Stimulated activated effector memory CD8-positive, alpha-beta T cell treated with anti-CD3 and anti-CD28 coated beads, Interleukin-12 subunit alpha, Interleukin-12 subunit beta, amount 100 ng/mL, for 72 hours (primary cell): ENCODE measurements around the gene HNRNPR.
"Not testable (repeated sequence)": the region's sequence is repeated elsewhere in the genome, so short reads cannot be mapped to it uniquely, and the experiment has no call there.

Experiments used
- ATAC-seq: fragments of 150-1000 bp; cut with Tn5 transposase; 2 replicates; pipeline ENCODE4 v1.10.0; 2021
- DNase-seq, 2 donors: peaks; one replicate each; pipeline ENCODE4 v3.0.0; 2021 to 2022; ENCODE audit warnings: low spot score in 2 of 2
- H3K27ac Mint-ChIP-seq: one replicate; pipeline ENCODE4 v1.8.0; 2022; ENCODE audit warnings: mild to moderate bottlenecking, mixed read lengths
- H3K36me3 Mint-ChIP-seq: one replicate; pipeline ENCODE4 v1.8.0; 2022; ENCODE audit warnings: mild to moderate bottlenecking, mixed read lengths
- H3K4me1 Mint-ChIP-seq: one replicate; pipeline ENCODE4 v1.8.0; 2022; ENCODE audit warnings: mixed read lengths
- H3K4me3 Mint-ChIP-seq: one replicate; pipeline ENCODE4 v1.8.0; 2022; ENCODE audit warnings: mild to moderate bottlenecking, mixed read lengths
- H3K9me3 Mint-ChIP-seq: one replicate; pipeline ENCODE4 v1.8.0; 2022; ENCODE audit warnings: mixed read lengths

HNRNPR gene

DNA sequence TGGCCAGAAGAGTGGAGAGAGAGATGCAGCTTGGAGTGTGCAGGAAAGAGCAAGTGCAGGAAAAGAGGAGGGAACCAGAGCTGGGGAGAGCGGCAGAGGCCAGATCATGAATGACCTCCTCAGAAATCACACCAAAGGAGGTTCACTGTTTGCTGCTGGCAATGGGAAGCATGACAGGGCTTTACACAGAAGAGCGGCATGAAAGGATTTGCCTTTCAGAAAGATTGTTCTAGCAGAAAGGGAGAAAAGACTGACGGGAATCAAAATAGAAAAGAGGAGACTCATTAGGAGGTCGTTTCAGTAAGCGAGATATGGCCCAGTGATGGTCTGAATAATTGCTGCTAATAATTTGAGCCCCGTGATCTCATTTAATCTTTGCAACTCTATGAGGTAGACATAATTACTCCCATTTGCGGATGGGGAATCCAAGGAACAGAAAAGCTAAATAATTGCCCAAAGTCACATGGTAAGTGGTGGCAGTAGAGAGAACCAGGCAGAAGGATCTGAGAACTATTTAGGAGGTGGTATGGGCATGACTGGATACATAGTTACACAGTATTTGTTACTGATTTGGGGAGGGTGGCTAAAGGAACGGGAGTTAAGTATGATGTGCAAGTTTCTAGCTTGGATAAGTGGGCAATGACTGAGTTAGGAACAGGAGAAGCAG lies 12.5 kb upstream of the HNRNPR start:
- DNase-seq (no peak), ATAC-seq (no peak)
- peaks cover 11% of the 10 kb centered on the region for H3K36me3 Mint-ChIP-seq
- no peak overlapping the region for H3K4me3 Mint-ChIP-seq
- H3K9me3 Mint-ChIP-seq, result peaks cover 17% of the 10 kb centered on the region
- H3K4me1 Mint-ChIP-seq, result peaks cover 7% of the 10 kb centered on the region
- H3K27ac Mint-ChIP-seq, result no peak overlapping the region

GRCh38 chr1:23354245-23354644 lies 10.2 kb upstream of the HNRNPR start:
- no peaks in the 10 kb centered on the region for H3K36me3 Mint-ChIP-seq
- DNase-seq (no peak), ATAC-seq (peak; percentile 39)
- H3K27ac Mint-ChIP-seq, result no peak overlapping the region
- peaks cover 3% of the 10 kb centered on the region for H3K9me3 Mint-ChIP-seq
- H3K4me1 Mint-ChIP-seq, result peaks cover 7% of the 10 kb centered on the region
- H3K4me3 Mint-ChIP-seq, result no peak overlapping the region

DNA sequence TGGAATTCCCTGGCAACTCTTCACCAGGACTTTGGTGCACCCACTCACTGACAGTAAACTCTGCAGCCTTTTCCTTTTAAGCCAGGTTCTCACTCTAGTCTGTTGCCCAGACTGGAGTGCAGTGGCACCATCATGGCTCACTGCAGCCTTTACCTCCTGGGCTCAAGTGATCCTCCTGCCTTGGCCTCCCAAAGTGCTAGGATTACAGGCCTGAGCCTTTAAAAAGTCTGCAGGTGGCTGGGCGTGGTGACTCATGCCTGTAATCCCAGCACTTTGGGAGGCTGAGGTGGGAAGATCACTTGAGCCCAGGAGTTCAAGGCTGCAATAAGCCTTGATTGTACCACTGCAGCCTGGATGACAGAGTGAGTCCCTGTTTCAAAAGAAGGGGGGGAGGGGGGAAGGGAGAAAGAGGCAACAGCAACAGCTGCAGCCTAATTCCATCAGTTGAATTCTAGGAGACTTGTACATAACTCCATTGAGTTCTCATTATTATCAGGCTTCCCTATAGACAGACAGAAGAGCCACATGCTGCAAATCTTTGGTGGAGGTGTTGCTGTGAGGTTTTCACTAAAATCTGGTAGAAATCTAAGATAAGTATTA lies 8.1 kb upstream of the HNRNPR start:
- no peak overlapping the region for H3K4me3 Mint-ChIP-seq
- peaks cover 7% of the 10 kb centered on the region for H3K4me1 Mint-ChIP-seq
- H3K9me3 Mint-ChIP-seq, result no peaks in the 10 kb centered on the region
- no peak for DNase-seq
- no peak overlapping the region for H3K27ac Mint-ChIP-seq
- ATAC-seq, result no peak
- H3K36me3 Mint-ChIP-seq, result no peaks in the 10 kb centered on the region

DNA sequence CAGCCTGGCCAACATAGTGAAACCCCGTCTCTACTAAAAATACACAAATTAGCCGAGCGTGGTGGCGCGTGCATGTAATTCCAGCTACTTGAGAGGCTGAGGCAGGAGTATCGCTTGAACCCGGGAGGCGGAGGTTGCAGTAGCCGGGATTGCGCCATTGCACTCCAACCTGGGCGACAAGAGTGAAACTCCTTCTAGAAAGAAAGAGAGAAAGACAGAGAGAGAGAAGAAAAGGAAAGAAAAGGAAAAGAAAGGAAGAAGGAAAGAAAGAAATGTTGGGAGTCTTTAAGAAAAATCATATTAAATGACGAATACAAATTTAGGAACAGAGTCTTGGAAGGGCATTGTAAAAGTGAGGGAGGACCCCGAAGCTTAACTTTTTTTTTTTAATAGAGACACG lies 1.8 kb upstream of the HNRNPR start:
- H3K4me1 Mint-ChIP-seq, result peaks cover 27% of the 10 kb centered on the region

DNA sequence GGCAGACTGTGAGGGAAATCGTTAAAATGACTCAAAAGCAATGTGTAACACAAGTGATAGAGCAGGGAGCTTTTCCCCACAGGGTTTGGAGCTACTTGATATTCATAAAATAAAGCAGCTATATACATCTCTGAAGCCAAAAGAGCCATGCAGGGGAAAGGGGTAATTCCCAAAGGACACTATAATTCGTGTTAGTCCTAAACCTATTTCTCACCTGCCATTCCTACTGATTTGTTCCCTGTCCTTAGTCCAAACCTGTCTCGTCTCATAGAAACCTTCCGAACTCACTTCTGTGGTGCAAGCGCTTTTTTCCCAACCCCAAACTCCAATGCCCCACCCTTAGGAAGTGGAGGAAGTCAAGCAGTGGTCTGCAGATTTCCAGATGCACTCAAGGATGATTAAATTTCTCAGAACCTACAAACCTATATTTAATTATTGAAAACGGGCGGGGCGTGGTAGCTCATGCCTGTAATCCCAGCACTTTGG lies 946 bp upstream of the HNRNPR start:
- DNase-seq (no peak), ATAC-seq (no peak)
- H3K9me3 Mint-ChIP-seq, result no peaks in the 10 kb centered on the region
- peak overlapping the region; percentile 99 for H3K27ac Mint-ChIP-seq
- H3K4me1 Mint-ChIP-seq, result peaks cover 36% of the 10 kb centered on the region
- H3K4me3 Mint-ChIP-seq, result peak overlapping the region; percentile 92
- peaks cover 44% of the 10 kb centered on the region for H3K36me3 Mint-ChIP-seq

More for the DNA sequence above, 1.8 kb upstream of the HNRNPR start:
- ATAC-seq (no peak), DNase-seq (no peak)
- Mint-ChIP-seq H3K4me3 (peak overlapping the region; percentile 92), H3K9me3 (no peaks in the 10 kb centered on the region), H3K27ac (no peak overlapping the region), H3K36me3 (peaks cover 35% of the 10 kb centered on the region)

DNA sequence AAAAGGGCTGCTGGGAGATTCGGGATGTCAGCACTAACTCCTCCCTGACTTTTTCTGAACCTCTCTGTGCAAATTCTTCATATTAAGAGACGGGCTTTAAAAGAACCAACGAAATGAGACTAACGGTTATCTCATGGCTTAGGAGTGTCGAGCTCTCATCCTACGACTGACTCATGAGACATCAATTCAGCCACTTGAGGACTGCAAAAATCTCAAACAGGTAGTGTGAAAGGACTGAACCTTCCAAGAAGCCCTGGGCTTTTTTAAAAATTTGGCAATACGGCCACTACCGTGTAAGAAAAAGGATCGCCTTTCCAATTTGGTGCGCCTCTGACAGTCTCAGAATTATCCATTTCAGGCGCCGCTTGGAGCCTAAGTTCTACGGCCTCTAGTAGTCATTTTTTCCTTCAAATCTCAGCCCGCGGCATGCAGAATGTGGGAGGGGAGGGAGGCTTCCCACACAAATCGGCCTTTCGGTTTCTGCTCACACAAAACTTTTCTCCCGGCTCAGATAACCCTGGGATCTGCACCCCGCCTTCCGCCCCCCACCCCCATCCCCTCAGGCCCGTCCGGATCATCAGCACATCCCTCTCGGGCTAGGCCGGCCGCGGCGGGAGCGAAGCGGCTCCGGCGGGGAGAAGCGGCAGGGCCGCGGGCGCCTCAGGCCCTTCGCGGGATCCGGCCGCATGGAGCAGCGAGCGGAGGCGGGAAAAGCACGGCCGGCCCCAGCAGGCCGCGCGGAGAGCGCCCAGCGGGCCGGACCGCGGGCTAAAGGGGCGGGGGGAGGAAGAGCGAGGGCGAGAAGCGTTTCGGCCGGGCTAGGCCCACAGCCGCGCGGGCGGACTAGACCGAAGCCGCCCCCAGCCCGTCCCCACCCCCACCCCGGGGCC lies 618 bp downstream of the HNRNPR start:
- Mint-ChIP-seq H3K9me3 (no peaks in the 10 kb centered on the region), H3K27ac (peak overlapping the region; percentile 99), H3K36me3 (peaks cover 60% of the 10 kb centered on the region), H3K4me1 (peaks cover 49% of the 10 kb centered on the region), H3K4me3 (peak overlapping the region; percentile 92)
- ATAC-seq (peak; percentile 23), DNase-seq (peak; percentile 41 to 76)

DNA sequence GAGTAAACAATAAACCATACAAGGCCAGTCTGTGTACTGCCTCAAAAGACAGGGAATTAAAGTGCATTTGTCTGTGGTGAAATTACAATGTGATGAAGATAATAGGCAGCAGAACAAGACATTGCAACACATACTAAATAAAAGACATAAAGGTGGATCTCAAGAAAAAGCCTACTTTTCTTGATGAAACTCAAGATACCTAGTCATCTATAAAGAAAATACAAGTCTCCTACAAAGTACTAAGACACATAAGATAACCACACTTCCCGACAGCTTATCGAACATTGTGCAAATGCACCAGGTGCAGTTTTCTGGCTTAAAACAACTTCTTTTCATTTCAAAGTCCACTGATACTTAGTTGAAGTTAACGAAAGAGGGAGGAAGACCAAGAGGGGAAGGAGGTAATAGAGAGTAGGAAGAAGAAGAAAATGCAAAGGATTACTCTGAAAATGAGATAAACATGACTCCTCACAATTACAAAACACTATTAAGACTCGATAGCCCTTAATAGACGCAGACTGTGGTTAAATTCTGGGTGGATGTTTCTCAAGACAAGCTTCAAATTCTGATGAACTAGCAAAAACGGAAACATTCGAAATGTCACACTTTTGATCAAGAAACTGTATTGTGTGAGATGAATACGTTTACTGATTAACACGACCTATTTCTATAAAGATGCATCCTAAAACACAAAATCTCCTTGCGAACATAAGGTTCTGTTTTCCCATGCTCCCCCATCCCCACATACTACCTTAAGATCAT lies 2.0 kb downstream of the HNRNPR start:
- no peak for DNase-seq
- H3K9me3 Mint-ChIP-seq, result no peaks in the 10 kb centered on the region
- H3K4me1 Mint-ChIP-seq, result peaks cover 52% of the 10 kb centered on the region
- peak overlapping the region; percentile 99 for H3K27ac Mint-ChIP-seq
- no peak for ATAC-seq
- peaks cover 74% of the 10 kb centered on the region for H3K36me3 Mint-ChIP-seq
- peak overlapping the region; percentile 92 for H3K4me3 Mint-ChIP-seq

DNA sequence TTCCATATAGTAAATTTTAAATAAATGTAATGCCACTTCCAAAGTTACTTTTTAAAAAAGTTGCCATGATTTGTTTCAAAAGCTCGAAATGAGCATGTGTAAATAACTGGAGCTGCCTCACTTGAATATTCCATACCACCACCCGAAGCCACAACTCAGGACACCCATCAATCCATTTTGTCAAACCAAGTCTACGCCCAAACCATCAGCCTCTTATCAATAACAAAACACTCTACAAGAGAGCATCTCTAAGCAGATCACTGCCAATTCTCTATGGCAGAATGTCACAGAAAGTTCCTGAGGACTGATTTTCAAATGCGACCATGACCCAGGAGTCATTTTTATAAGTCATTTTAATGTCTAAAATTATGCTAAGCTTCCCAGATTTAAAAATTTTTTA lies 4.5 kb downstream of the HNRNPR start:
- ATAC-seq (no peak), DNase-seq (no peak)
- peaks cover 45% of the 10 kb centered on the region for H3K4me1 Mint-ChIP-seq
- peak overlapping the region; percentile 92 for H3K4me3 Mint-ChIP-seq
- peak overlapping the region; percentile 2 for H3K27ac Mint-ChIP-seq
- no peaks in the 10 kb centered on the region for H3K9me3 Mint-ChIP-seq
- peaks cover 95% of the 10 kb centered on the region for H3K36me3 Mint-ChIP-seq

- no peak for ATAC-seq
- no peak for DNase-seq
- Mint-ChIP-seq H3K4me1 (peaks cover 44% of the 10 kb centered on the region), H3K9me3 (no peaks in the 10 kb centered on the region), H3K36me3 (peaks cover 98% of the 10 kb centered on the region), H3K27ac (no peak overlapping the region), H3K4me3 (no peak overlapping the region)
These were observed 6.2 kb downstream of the HNRNPR start for GRCh38 chr1:23337869-23338268.

DNA sequence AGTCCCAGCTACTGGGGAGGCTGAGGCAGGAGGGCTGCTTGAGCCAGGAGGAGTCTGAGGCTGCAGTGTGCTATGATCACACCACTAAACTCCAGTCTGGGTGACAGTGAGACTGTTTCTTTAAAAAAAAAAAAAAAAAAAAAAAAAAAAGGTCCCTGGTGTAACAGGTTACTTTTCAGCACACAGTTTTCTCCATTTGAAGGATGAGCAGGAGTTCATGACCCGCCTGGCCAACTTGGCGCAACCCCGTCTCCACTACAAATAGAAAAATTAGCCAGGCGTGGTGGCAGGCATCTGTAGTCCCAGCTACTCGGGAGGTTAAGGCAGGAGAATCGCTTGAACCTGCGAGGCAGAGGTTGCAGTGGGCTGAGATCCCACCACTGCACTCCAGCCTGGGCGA lies 12.4 kb downstream of the HNRNPR start:
- no peak overlapping the region for H3K27ac Mint-ChIP-seq
- H3K9me3 Mint-ChIP-seq, result no peaks in the 10 kb centered on the region
- no peak overlapping the region for H3K4me3 Mint-ChIP-seq
- peaks cover 20% of the 10 kb centered on the region for H3K4me1 Mint-ChIP-seq
- peaks cover 100% of the 10 kb centered on the region for H3K36me3 Mint-ChIP-seq
- DNase-seq, result no peak
- no peak for ATAC-seq

DNA sequence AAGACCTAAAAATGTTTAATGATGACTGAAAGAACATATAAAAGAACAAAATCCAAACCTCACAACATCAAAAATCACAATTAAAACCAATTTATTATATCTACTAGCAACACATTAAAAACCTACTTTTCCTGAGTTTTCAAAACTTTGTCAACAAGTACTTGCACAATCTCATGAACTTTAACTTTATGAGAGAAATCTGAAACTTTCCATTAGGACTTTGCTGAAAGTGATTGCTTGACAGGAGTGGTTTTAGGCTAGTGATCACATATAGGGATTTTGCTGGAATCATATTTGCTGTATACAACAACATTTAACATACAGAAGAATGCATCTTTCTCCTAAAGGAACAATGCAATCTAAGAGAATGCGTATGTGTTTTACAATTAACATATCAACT lies 13.2 kb downstream of the HNRNPR start:
- no peak overlapping the region for H3K27ac Mint-ChIP-seq
- H3K4me1 Mint-ChIP-seq, result peaks cover 27% of the 10 kb centered on the region

GRCh38 chr1:23325393-23325792 lies 18.7 kb downstream of the HNRNPR start:
- no peak overlapping the region for H3K4me3 Mint-ChIP-seq
- no peak overlapping the region for H3K27ac Mint-ChIP-seq
- ATAC-seq, result no peak
- no peak for DNase-seq
- H3K36me3 Mint-ChIP-seq, result peaks cover 100% of the 10 kb centered on the region
- H3K9me3 Mint-ChIP-seq, result no peaks in the 10 kb centered on the region
- H3K4me1 Mint-ChIP-seq, result peaks cover 28% of the 10 kb centered on the region

More for the DNA sequence above, 13.2 kb downstream of the HNRNPR start:
- ATAC-seq (no peak), DNase-seq (no peak)
- no peak overlapping the region for H3K4me3 Mint-ChIP-seq
- no peaks in the 10 kb centered on the region for H3K9me3 Mint-ChIP-seq
- H3K36me3 Mint-ChIP-seq, result peaks cover 100% of the 10 kb centered on the region

DNA sequence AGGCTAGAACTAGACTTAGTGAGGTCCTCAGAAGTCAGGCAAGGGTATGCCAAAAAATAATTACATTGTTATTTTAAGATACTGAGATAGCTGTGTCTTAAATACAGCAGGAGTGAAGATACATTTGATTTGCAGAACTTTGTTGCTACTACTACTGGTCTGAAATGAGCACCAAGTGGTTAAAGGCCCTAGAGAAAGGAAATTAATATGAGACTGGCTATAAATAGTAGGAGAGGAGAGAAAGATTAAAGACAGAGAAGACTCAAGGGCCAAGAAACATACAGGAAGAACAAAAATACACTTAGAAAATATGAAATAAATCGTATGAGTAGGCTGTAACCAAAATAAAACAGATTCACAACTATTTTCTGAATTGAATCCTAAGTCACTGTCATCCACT lies 21.3 kb downstream of the HNRNPR start:
- Mint-ChIP-seq H3K4me3 (no peak overlapping the region), H3K4me1 (peaks cover 28% of the 10 kb centered on the region), H3K27ac (no peak overlapping the region), H3K36me3 (peaks cover 100% of the 10 kb centered on the region), H3K9me3 (no peaks in the 10 kb centered on the region)
- DNase-seq (no peak), ATAC-seq (no peak)

DNA sequence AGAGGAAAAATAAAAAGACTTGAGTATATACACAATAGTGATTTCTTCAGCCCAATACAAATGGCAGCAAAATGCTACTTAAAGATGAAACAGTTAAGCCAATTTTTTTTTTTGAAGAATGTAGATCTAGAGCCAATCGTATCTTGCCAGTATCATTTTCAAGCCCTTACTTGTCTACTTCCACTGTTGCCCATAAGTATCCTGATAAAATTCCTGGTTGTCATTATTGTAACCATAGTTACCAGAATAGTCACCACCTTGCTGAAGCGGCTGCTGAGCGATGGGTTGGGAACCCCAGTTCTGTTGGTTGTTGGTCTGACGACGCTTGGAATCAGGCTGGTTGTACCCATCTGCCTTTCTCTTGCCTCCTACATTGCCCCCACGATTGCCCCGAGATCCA lies 33.8 kb downstream of the HNRNPR start:
- H3K9me3 Mint-ChIP-seq, ATAC-seq, DNase-seq, H3K4me3 Mint-ChIP-seq: not testable (repeated sequence)
- Mint-ChIP-seq H3K27ac (peak overlapping the region; percentile 48), H3K36me3 (peaks cover 100% of the 10 kb centered on the region), H3K4me1 (peaks cover 15% of the 10 kb centered on the region)

DNA sequence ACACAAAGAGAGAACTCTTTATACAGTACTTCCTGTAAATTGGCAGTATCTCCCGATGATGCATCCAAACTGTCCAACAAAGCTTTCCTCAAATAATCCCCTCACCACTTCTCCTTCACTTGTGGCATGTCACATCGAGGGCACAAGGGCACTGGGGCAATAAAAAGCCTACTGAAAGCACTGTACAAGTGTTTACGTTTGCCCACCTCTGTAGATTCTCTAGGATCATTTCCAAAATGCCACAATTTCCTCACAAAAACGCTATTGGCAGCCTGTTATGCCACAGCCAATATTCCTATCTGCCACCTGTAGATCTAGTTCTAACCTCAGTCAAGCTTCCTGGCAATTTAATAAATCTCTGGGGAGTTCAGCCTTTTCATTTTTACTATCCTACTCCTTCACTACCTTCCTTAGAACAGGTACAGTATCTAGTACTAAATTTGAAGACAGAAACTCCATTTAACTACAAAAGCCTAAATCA lies 39.9 kb downstream of the HNRNPR start:
- no peaks in the 10 kb centered on the region for H3K9me3 Mint-ChIP-seq
- H3K4me1 Mint-ChIP-seq, result peaks cover 5% of the 10 kb centered on the region
- peaks cover 100% of the 10 kb centered on the region for H3K36me3 Mint-ChIP-seq
- DNase-seq (no peak), ATAC-seq (no peak)
- no peak overlapping the region for H3K4me3 Mint-ChIP-seq
- H3K27ac Mint-ChIP-seq, result peak overlapping the region; percentile 60
